Esophagus muscularis mucosa (tissue), 3 donors: Measurements from ENCODE around the gene MMP1.

ENCODE experiments used
- EP300 ChIP-seq: sonication (generic); formaldehyde crosslinking; IDR thresholded peaks from one replicate; pipeline ENCODE4 v1.6.1; 2017; ENCODE audit warnings: antibody characterized with exemption
- TF ChIP-seq, protein P1 (sequence below), 3 experiments: fragments of 200-600 bp in 2 of 3; fragments of 450-650 bp in 1 of 3; sonication (generic) in 2 of 3; IDR thresholded peaks; one replicate each; pipeline ENCODE4 v1.5.1; 2017 to 2019; ENCODE audit warnings: antibody characterized with exemption in 3 of 3, mild to moderate bottlenecking in 2 of 3, moderate library complexity in 1 of 3

DNA sequence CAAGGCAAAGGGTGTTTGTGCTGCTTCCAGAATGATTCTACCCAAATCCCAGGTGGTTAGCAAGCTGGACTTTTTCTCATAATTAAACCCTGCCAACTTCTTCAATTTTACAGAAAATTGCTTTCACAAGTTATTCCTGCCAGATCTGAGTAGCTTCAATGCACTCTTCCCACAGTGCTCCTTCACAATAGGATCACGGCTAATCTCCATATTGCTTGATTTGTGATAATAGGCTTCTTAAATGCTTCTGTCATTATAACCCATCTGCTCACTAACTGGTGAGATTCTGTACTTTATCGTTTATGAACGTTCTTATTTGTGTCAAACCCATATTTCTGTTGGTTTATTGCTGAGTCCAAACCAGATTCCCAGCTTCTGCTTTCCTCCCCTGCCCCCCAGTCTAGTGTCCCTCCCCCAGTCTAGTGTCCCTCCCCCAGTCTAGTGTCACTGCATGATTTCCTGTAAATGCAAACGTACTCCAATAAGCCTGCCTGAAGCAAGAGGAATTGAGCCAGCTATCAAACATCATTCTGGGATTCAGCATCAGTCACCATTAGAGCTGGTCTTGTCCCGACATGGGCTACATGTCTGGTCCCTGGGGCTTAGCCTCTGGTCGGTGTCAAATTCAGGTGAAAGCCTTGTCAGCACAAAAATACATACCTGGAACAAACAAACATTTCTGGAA lies 31.5 kb upstream of the MMP1 start:
- TF ChIP-seq, protein P1, sequence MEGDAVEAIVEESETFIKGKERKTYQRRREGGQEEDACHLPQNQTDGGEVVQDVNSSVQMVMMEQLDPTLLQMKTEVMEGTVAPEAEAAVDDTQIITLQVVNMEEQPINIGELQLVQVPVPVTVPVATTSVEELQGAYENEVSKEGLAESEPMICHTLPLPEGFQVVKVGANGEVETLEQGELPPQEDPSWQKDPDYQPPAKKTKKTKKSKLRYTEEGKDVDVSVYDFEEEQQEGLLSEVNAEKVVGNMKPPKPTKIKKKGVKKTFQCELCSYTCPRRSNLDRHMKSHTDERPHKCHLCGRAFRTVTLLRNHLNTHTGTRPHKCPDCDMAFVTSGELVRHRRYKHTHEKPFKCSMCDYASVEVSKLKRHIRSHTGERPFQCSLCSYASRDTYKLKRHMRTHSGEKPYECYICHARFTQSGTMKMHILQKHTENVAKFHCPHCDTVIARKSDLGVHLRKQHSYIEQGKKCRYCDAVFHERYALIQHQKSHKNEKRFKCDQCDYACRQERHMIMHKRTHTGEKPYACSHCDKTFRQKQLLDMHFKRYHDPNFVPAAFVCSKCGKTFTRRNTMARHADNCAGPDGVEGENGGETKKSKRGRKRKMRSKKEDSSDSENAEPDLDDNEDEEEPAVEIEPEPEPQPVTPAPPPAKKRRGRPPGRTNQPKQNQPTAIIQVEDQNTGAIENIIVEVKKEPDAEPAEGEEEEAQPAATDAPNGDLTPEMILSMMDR (IDR thresholded peaks at IDR 0.05) = no peak
- TF ChIP-seq EP300 = no peak
